Tibial nerve (tissue), 3 donors: ENCODE results near the gene RREB1.

ENCODE experiments used
- CTCF ChIP-seq, 5 experiments: fragments of 200-600 bp in 3 of 5; fragments of 450-650 bp in 2 of 5; sonication (generic) in 3 of 5; IDR thresholded peaks; one replicate each; pipeline ENCODE4 v1.5.1; 2016 to 2019; ENCODE audit warnings: antibody characterized with exemption in 5 of 5, mild to moderate bottlenecking in 3 of 5, moderate library complexity in 2 of 5
- POLR2A ChIP-seq, 2 donors: fragments of 450-650 bp; IDR thresholded peaks; one replicate each; pipeline ENCODE4 v1.6.1; 2017; ENCODE audit warnings: antibody characterized with exemption in 2 of 2, mild to moderate bottlenecking in 2 of 2, moderate library complexity in 2 of 2

GRCh38 chr6:7260291-7261031 lies 152.7 kb downstream of the RREB1 start:
- TF ChIP-seq CTCF (IDR thresholded peaks at IDR 0.05): no peak
- no peak for TF ChIP-seq POLR2A (IDR thresholded peaks at IDR 0.05)
